ENCODE measurements around the gene ABHD17C.

Gene ABHD17C

GRCh38 chr15:80803580-80804525 lies 108.7 kb downstream of the ABHD17C start:
- Histone ChIP-seq H3K27ac (replicated peaks) (no peak overlapping the region), H3K27me3 (ENCODE audit: insufficient read depth, poor library complexity, severe bottlenecking) (no peaks in the 10 kb centered on the region), H3K4me3 (replicated peaks; ENCODE audit: insufficient read depth, low read length) (no peak overlapping the region)
- TF ChIP-seq POLR2AphosphoS5 (IDR thresholded peaks at IDR 0.05; ENCODE audit: low read depth) (no peak), SPI1 (IDR thresholded peaks at IDR 0.05; ENCODE audit: borderline replicate concordance, low read depth) (no peak), GABPA (IDR thresholded peaks at IDR 0.05; ENCODE audit: low read depth) (no peak), REST (IDR thresholded peaks at IDR 0.05; ENCODE audit: insufficient replicate concordance, low read depth) (no peak), CTCF (IDR thresholded peaks at IDR 0.05; ENCODE audit: insufficient read depth, low read length) (no peak)
- DNase-seq (ENCODE audit: low read depth in 1 of 2, low spot score in 1 of 2): no peak

GRCh38 chr15:80804970-80805495 lies 109.9 kb downstream of the ABHD17C start:
- peaks cover 2% of the 10 kb centered on the region for H3K27me3 ChIP-seq (ENCODE audit: insufficient read depth, poor library complexity, severe bottlenecking)
- no peak overlapping the region for H3K27ac ChIP-seq (replicated peaks)
- TF ChIP-seq POLR2AphosphoS5 (IDR thresholded peaks at IDR 0.05; ENCODE audit: low read depth): no peak
- TF ChIP-seq CTCF (IDR thresholded peaks at IDR 0.05; ENCODE audit: insufficient read depth, low read length): no peak
- TF ChIP-seq SPI1 (IDR thresholded peaks at IDR 0.05; ENCODE audit: borderline replicate concordance, low read depth): no peak
- TF ChIP-seq REST (IDR thresholded peaks at IDR 0.05; ENCODE audit: insufficient replicate concordance, low read depth): no peak
- no peak for TF ChIP-seq GABPA (IDR thresholded peaks at IDR 0.05; ENCODE audit: low read depth)
- DNase-seq (ENCODE audit: low read depth in 1 of 2, low spot score in 1 of 2): no peak
- no peak overlapping the region for H3K4me3 ChIP-seq (replicated peaks; ENCODE audit: insufficient read depth, low read length)
